ENCODE measurements around the gene SH2D1B.

SH2D1B gene

DNA sequence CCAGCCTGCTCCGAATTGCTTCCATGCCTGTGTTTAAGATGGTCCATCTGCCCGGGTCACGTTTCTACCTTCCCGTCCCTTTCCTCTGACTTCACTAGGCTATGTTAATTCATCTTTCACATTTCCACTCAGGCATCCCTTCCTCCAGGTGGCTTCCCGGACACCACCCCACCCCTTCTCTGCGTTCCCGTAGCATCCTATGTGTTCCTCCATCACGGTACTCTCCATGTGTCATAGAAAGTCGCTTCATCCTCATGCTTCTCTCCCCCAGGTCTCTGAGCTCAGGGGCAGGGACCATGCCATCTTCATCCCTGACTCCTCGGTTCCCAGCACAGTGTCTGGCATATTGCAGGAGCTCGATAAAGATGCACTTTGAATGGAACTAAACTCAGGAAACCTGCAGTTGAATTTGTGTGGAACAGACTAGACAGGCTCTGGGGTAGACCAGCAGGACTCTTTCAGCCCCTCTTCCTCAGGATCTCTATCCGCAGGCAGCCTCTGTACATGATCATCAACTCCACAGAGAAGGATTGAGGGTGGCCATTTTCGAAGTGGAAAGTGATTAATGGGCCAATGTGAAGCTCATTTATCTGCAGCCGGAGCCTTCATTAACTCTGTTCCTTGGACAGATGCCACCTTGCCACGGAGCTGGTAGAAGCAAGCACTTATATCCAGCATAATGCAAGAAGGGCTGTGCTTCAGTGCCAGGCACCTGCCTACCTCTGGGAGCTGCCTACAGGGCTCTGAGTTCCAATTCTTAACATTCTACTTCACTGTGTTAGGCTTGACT lies 21.3 kb downstream of the SH2D1B start:
- no peak overlapping the region for H2AFZ ChIP-seq (ENCODE audit: low read depth)
- TF ChIP-seq, protein P1, sequence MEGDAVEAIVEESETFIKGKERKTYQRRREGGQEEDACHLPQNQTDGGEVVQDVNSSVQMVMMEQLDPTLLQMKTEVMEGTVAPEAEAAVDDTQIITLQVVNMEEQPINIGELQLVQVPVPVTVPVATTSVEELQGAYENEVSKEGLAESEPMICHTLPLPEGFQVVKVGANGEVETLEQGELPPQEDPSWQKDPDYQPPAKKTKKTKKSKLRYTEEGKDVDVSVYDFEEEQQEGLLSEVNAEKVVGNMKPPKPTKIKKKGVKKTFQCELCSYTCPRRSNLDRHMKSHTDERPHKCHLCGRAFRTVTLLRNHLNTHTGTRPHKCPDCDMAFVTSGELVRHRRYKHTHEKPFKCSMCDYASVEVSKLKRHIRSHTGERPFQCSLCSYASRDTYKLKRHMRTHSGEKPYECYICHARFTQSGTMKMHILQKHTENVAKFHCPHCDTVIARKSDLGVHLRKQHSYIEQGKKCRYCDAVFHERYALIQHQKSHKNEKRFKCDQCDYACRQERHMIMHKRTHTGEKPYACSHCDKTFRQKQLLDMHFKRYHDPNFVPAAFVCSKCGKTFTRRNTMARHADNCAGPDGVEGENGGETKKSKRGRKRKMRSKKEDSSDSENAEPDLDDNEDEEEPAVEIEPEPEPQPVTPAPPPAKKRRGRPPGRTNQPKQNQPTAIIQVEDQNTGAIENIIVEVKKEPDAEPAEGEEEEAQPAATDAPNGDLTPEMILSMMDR (conservative IDR thresholded peaks at IDR 0.05; ENCODE audit: low read depth, low read length), result no peak
- no peaks in the 10 kb centered on the region for H3K79me2 ChIP-seq (ENCODE audit: insufficient read depth, low read depth)
- no peak overlapping the region for H3K4me2 ChIP-seq
- no peak overlapping the region for H3K27ac ChIP-seq
- H3K36me3 ChIP-seq (ENCODE audit: insufficient read depth), result no peaks in the 10 kb centered on the region
- H4K20me1 ChIP-seq (ENCODE audit: insufficient read depth), result no peaks in the 10 kb centered on the region
- peaks cover 4% of the 10 kb centered on the region for H3K4me1 ChIP-seq (ENCODE audit: low read depth, poor library complexity, severe bottlenecking)
- no peak overlapping the region for H3K9ac ChIP-seq
- no peak overlapping the region for H3K4me3 ChIP-seq (IDR thresholded peaks at IDR 0.05; ENCODE audit: insufficient read depth, low read depth, low read length)
- no peaks in the 10 kb centered on the region for H3K27me3 ChIP-seq (ENCODE audit: insufficient read depth, low read depth)

DNA sequence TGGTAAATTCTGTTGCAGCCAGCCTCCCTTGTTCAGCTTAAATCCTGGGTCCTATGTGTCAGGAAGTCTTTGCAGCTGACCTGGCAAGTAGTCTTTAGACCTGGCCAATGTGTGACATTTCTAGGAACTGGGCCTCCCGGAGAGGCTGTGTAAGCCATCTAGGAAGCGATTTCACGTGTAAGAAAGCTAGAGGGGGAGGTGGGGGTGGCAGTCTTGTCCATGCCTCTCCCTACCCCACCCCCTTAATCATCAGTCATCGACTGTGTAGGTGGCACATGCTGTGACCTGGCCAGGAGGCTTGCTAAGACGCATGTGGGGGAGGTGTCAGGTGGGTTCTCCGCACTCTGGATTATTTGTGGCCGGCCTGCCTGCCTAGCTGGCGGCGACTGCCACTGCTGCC lies 22.0 kb downstream of the SH2D1B start:
- TF ChIP-seq, protein P1 (conservative IDR thresholded peaks at IDR 0.05; ENCODE audit: low read depth, low read length), result no peak
- Histone ChIP-seq H3K4me1 (ENCODE audit: low read depth, poor library complexity, severe bottlenecking) (peaks cover 4% of the 10 kb centered on the region), H3K27ac (no peak overlapping the region), H3K79me2 (ENCODE audit: insufficient read depth, low read depth) (no peaks in the 10 kb centered on the region), H3K9ac (no peak overlapping the region), H3K4me2 (no peak overlapping the region), H4K20me1 (ENCODE audit: insufficient read depth) (no peaks in the 10 kb centered on the region), H3K4me3 (IDR thresholded peaks at IDR 0.05; ENCODE audit: insufficient read depth, low read depth, low read length) (no peak overlapping the region), H3K36me3 (ENCODE audit: insufficient read depth) (no peaks in the 10 kb centered on the region), H3K27me3 (ENCODE audit: insufficient read depth, low read depth) (no peaks in the 10 kb centered on the region), H2AFZ (ENCODE audit: low read depth) (no peak overlapping the region)

DNA sequence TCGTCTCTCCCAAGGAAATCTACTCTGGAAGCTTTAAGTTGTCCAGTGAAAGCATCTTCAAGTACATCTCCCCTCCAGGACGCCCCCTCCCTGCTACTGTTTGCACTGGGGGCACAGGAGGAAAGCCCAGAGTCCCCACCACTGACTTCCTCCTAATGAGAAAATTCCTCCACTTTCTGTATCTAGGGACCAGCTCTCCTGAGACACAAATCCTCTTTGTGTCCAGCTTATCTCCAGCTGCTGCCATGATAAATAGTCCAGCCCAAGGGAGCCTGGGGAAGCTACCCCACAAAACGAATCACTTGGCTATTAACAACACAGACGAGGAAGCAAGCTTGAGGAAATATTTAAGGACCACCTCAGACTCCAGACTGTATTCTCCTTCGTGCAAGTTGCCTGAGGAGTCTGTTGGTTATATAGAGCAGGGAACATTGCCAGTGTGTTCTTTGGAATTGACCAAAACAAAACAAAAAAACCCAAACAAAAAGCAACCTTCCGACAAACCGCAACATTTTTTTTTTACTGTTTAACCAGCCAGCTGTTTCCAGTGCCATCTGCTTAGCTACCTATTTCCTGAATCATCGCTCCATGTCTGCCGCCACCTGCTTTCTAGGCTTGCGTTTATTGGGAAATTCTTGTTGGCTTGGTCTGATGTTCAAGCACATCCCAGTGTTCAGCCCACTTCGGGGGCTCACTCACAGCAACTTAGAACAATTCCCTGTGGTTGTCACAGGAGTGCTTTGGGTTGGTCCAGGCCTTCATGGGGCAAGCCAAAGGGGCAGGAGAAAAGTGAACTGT lies 22.7 kb downstream of the SH2D1B start:
- no peaks in the 10 kb centered on the region for H3K36me3 ChIP-seq (ENCODE audit: insufficient read depth)
- no peak overlapping the region for H3K4me2 ChIP-seq
- no peak overlapping the region for H3K9ac ChIP-seq
- no peak overlapping the region for H2AFZ ChIP-seq (ENCODE audit: low read depth)
- TF ChIP-seq, protein P1 (conservative IDR thresholded peaks at IDR 0.05; ENCODE audit: low read depth, low read length), result no peak
- H3K79me2 ChIP-seq (ENCODE audit: insufficient read depth, low read depth), result no peaks in the 10 kb centered on the region
- H3K4me1 ChIP-seq (ENCODE audit: low read depth, poor library complexity, severe bottlenecking), result peaks cover 4% of the 10 kb centered on the region
- H4K20me1 ChIP-seq (ENCODE audit: insufficient read depth), result no peaks in the 10 kb centered on the region
- H3K27ac ChIP-seq, result no peak overlapping the region
- no peak overlapping the region for H3K4me3 ChIP-seq (IDR thresholded peaks at IDR 0.05; ENCODE audit: insufficient read depth, low read depth, low read length)
- H3K27me3 ChIP-seq (ENCODE audit: insufficient read depth, low read depth), result no peaks in the 10 kb centered on the region

DNA sequence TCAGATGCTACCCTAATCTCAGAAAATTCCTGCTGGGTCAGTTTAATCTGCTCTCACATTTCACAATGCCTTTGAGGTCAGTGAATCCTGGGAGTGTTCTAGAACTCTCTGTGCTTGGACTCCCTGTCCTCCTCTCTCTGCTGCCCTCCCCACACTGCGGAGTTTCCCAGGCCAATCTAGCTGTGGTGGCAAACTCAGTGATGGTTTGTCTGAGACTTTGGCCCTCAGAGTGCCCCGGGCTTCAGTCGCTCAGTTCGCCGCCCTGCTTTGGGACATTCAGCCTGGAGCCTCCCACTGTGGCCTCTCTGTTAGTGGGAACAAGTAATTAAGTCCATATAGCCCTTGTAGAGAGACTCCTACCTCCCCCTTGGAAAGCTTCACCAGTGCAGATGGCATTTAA lies 23.3 kb downstream of the SH2D1B start:
- Histone ChIP-seq H3K4me2 (no peak overlapping the region), H3K36me3 (ENCODE audit: insufficient read depth) (no peaks in the 10 kb centered on the region), H3K4me1 (ENCODE audit: low read depth, poor library complexity, severe bottlenecking) (peaks cover 4% of the 10 kb centered on the region), H3K27ac (no peak overlapping the region), H4K20me1 (ENCODE audit: insufficient read depth) (no peaks in the 10 kb centered on the region), H3K27me3 (ENCODE audit: insufficient read depth, low read depth) (no peaks in the 10 kb centered on the region), H2AFZ (ENCODE audit: low read depth) (no peak overlapping the region), H3K79me2 (ENCODE audit: insufficient read depth, low read depth) (no peaks in the 10 kb centered on the region), H3K4me3 (IDR thresholded peaks at IDR 0.05; ENCODE audit: insufficient read depth, low read depth, low read length) (no peak overlapping the region), H3K9ac (no peak overlapping the region)
- TF ChIP-seq, protein P1 (conservative IDR thresholded peaks at IDR 0.05; ENCODE audit: low read depth, low read length), result no peak
